ENCODE measurements around the gene ERC2. TPM values are rescaled to one million over a fixed set of nuclear protein-coding genes. Genes with fewer than 3 reads are reported as not detected.

The ERC2 gene
- total RNA-seq, 2 donors from 2014 or later = 0.33 to 1.2 TPM

DNA sequence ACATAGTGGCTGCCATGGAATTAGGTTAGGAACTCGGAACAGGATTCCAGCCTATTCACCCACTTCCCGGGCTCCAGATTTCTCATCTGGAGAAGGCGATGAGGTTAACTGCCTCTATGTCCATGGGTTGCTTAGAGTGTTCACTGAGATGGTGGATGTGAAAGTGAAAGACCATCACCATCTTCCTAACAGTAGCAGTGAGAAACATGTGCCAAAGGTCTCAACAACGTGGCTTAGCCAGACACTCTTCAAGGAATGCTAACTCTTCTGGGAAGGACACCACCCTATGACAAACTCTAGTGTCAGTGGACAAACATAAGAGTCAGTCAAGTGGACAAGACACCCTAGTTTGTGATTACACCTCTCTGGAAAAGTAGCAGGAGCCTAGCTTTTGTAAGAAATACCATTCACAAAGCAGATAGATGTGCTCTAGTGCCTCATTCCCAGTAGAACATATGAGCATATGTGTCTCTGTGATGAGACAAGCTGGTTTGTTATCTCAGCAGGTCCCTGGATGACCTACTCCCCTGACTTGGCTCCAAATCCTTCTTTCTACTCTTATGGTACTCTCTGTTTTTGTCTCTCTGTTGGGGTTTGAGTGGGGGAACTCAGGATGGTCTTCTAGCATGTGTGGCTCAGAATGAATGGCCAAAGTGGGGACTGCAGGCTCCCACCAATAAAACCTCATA lies 770.9 kb downstream of the ERC2 start:
- Mint-ChIP-seq H3K4me1 (ENCODE audit: low read depth in 2 of 2) (no peaks in the 10 kb centered on the region), H3K9me3 (peaks cover 7% of the 10 kb centered on the region), H3K27me3 (peaks cover 0 to 3% of the 10 kb centered on the region in 2 donors), H3K4me3 (no peak overlapping the region), H3K36me3 (no peaks in the 10 kb centered on the region), H3K27ac (no peak overlapping the region)
- no peak for ATAC-seq
- DNase-seq (ENCODE audit: low spot score) = no peak

DNA sequence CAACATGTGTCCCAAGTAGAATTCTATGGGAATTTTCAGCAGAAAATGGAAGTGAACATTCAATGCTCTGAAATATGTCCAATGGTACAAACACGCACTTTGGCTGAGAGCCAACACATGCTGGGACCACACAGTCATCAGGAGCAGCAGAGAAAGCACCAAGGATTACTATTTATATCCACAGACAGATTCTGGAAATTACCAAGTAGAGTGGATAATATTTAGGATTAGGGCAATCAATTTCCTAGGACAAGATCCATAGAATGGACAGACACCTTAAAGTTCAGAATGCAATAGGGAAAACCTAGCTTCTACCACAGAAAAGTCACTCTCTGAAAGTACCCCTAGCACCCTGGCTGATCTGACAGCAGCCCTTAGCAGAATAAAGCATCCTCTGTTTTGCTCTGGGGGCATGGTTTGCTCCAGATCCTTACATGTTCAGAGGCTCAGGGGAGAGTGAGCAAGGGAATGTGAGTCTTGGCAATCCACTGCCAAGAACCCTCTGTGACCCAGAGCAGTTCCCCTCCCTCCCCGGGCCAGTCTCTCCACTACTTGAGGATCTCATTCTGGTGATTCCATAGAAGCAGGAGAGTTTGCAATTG lies 775.2 kb downstream of the ERC2 start:
- Mint-ChIP-seq H3K9me3 (peaks cover 4% of the 10 kb centered on the region), H3K4me1 (ENCODE audit: low read depth in 2 of 2) (no peaks in the 10 kb centered on the region), H3K36me3 (no peaks in the 10 kb centered on the region), H3K27me3 (peaks cover 0 to 3% of the 10 kb centered on the region in 2 donors), H3K4me3 (no peak overlapping the region), H3K27ac (no peak overlapping the region)
- ATAC-seq (no peak), DNase-seq (ENCODE audit: low spot score) (no peak)

GRCh38 chr3:55692295-55692956 lies 775.8 kb downstream of the ERC2 start:
- Mint-ChIP-seq H3K27ac (no peak overlapping the region), H3K36me3 (no peaks in the 10 kb centered on the region), H3K27me3 (peaks cover 0 to 3% of the 10 kb centered on the region in 2 donors), H3K9me3 (peaks cover 4% of the 10 kb centered on the region), H3K4me3 (no peak overlapping the region), H3K4me1 (ENCODE audit: low read depth in 2 of 2) (no peaks in the 10 kb centered on the region)
- ATAC-seq (no peak), DNase-seq (ENCODE audit: low spot score) (no peak)

- H3K27ac Mint-ChIP-seq = no peak overlapping the region
- H3K9me3 Mint-ChIP-seq = peaks cover 4% of the 10 kb centered on the region
- ATAC-seq (no peak), DNase-seq (ENCODE audit: low spot score) (no peak)
- no peak overlapping the region for H3K4me3 Mint-ChIP-seq
- no peaks in the 10 kb centered on the region for H3K36me3 Mint-ChIP-seq
- H3K27me3 Mint-ChIP-seq = peaks cover 0 to 3% of the 10 kb centered on the region in 2 donors
- no peaks in the 10 kb centered on the region for H3K4me1 Mint-ChIP-seq (ENCODE audit: low read depth in 2 of 2)
Observed at GRCh38 chr3:55691141-55691540, 777.1 kb downstream of the ERC2 start.

DNA sequence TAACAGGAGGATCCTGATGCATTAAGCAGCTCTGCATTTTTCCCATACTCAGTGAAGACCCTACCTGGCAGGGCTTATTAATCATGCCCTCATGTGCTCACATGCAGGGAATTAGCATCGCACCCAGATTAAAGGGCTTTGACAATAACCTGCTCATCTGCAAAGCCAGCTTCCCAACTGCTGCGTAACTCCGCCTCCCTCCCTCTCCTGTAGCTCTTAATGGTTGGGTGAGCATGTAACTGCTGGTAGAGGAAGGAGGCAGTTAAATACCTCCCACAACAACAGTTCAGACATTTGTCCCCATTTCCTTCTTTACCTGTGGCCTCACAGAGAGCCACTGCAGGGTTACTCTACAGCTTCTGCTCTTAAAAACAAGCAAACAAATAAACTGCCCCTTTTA lies 777.5 kb downstream of the ERC2 start:
- Mint-ChIP-seq H3K27me3 (peaks cover 0 to 3% of the 10 kb centered on the region in 2 donors), H3K4me3 (no peak overlapping the region), H3K36me3 (no peaks in the 10 kb centered on the region), H3K27ac (no peak overlapping the region), H3K4me1 (ENCODE audit: low read depth in 2 of 2) (no peaks in the 10 kb centered on the region), H3K9me3 (peaks cover 4% of the 10 kb centered on the region)
- ATAC-seq (no peak), DNase-seq (ENCODE audit: low spot score) (no peak)

DNA sequence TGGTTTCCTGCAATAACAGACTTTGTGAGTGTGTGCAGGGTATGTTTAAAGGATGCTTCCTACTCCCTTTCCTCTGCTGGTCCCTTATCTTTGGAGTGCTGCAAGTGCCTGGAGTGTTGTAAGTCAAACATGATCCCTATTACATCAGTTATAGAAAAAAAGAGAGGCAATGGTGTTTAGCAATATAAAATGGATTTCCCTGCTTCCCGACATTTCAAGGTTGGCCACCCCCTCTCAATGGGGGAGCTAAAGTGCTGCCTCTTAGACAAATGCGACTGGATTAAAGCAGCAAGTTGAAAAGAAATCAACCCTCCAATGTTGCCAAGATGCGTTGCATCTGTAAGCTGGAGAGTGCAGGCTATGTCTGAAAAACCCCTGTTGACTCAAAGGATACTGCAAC lies 778.1 kb downstream of the ERC2 start:
- peaks cover 4% of the 10 kb centered on the region for H3K9me3 Mint-ChIP-seq
- no peaks in the 10 kb centered on the region for H3K4me1 Mint-ChIP-seq (ENCODE audit: low read depth in 2 of 2)
- ATAC-seq = no peak
- no peak for DNase-seq (ENCODE audit: low spot score)
- no peaks in the 10 kb centered on the region for H3K36me3 Mint-ChIP-seq
- no peak overlapping the region for H3K4me3 Mint-ChIP-seq
- H3K27me3 Mint-ChIP-seq = peaks cover 0 to 3% of the 10 kb centered on the region in 2 donors
- H3K27ac Mint-ChIP-seq = no peak overlapping the region

GRCh38 chr3:55688154-55688553 lies 780.1 kb downstream of the ERC2 start:
- no peaks in the 10 kb centered on the region for H3K4me1 Mint-ChIP-seq (ENCODE audit: low read depth in 2 of 2)
- DNase-seq (ENCODE audit: low spot score) = no peak
- no peaks in the 10 kb centered on the region for H3K27me3 Mint-ChIP-seq
- no peak for ATAC-seq
- H3K4me3 Mint-ChIP-seq = no peak overlapping the region
- no peak overlapping the region for H3K27ac Mint-ChIP-seq
- no peaks in the 10 kb centered on the region for H3K36me3 Mint-ChIP-seq
- no peaks in the 10 kb centered on the region for H3K9me3 Mint-ChIP-seq

DNA sequence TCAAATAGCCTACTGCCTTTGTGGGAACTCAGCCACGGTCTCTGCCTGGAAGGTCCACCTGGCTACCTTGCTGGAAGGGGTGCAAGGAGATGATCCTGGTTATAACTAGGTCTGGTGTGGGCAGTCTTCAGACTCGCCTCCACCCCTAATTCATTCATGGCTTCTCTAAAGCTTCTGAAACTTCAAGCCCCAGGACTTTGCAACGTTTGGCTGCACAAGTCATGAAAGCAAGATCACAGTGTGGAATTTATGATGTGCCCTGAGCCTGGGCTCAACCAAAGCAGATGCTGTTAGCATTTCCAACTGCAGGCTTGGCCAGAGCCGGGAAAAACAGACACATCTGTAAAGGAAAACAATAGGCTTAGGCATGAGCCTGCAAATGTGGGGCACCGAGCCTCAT lies 780.7 kb downstream of the ERC2 start:
- Mint-ChIP-seq H3K36me3 (no peaks in the 10 kb centered on the region), H3K4me3 (no peak overlapping the region), H3K27me3 (no peaks in the 10 kb centered on the region), H3K4me1 (ENCODE audit: low read depth in 2 of 2) (no peaks in the 10 kb centered on the region), H3K9me3 (no peaks in the 10 kb centered on the region), H3K27ac (no peak overlapping the region)
- ATAC-seq = no peak
- DNase-seq (ENCODE audit: low spot score) = no peak

DNA sequence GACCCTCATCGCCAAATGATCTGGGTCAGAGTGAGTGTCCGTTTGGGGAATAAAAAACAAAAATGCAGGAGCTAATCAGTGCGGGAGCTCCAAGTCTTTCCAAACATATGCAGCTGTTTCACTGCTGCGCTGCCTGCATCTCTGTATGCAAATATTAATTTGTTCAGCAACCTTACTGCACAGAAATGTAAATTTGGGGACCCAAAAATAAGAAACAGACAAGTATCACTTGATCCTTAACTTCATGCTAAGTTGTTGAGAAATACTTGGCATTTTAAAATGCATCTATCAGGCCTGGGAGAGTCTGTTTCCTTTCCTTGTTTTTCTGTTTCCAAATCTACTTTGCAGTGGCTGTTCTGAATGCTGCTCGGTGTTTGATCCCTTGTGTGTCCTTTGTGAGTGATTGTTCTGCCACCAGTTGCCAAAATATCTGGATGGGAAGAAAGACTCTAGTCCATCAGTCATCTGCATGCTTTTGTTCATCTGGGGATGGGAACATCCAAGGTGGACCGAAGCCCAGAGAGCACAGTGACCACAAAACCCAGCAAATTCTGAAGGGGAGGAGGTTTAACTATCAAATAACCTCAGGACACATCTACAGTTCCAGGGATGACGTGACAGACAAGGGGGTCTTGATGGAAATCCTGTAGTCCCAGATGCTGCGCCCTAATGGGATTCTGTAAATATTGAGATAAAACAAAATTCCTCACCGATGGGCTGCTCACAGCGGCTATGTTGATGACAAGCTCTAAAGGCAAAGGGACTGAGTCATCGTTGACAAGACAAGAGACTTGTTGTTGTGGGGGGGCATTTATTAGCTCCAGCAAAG lies 781.6 kb downstream of the ERC2 start:
- Mint-ChIP-seq H3K4me3 (no peak overlapping the region), H3K36me3 (no peaks in the 10 kb centered on the region), H3K4me1 (ENCODE audit: low read depth in 2 of 2) (no peaks in the 10 kb centered on the region), H3K9me3 (no peaks in the 10 kb centered on the region), H3K27ac (no peak overlapping the region), H3K27me3 (no peaks in the 10 kb centered on the region)
- DNase-seq (ENCODE audit: low spot score) = no peak
- no peak for ATAC-seq

DNA sequence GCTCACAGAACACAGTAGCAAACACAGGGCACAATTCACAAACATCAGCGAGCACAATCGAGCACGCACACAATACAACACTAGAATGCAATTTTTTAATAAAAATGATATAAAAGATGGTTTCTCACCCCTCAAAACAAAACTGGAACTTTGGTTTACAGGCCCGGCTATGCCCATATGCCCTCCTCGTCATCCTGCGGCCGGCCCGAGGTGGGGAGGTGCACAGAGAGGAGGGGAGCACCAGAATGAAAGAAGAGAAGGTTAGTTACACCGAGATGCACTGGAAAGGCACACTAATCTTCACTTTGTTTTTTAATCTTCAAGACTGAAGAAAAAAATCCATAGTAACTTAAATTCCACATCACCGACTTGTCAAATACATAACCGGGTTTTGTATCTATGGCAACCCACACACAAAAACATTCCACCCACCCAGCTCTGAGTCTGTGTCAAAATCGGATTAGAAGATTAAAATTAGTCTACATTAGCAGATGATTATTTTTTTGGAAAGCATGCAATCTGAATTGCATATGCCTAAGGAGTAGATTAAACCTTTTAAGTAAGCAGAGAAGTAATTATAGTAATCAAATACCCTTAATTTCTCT lies 784.5 kb downstream of the ERC2 start:
- no peaks in the 10 kb centered on the region for H3K36me3 Mint-ChIP-seq
- H3K27me3 Mint-ChIP-seq = peaks cover 0 to 4% of the 10 kb centered on the region in 2 donors
- H3K4me3 Mint-ChIP-seq = no peak overlapping the region
- no peak for ATAC-seq
- no peak for DNase-seq (ENCODE audit: low spot score)
- no peaks in the 10 kb centered on the region for H3K4me1 Mint-ChIP-seq (ENCODE audit: low read depth in 2 of 2)
- H3K9me3 Mint-ChIP-seq = peaks cover 5% of the 10 kb centered on the region
- no peak overlapping the region for H3K27ac Mint-ChIP-seq

DNA sequence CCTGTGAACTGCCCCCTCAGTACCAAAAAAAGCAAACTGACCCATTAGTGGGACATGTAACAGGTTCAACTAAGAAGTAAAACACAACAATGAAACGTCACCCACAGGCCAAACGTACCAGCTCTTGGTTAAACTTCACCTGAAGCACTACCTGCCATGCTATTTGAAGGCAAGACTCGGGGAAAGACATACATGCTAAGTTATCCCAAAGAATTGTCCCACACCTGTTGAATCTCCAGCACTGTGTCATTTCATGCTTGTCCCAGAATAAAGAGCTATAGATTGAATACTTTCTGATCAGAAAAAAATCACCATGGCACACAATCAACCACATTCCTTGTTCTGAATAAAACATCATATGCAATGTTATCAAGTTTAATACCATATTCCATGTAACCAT lies 785.8 kb downstream of the ERC2 start:
- H3K4me3 Mint-ChIP-seq = no peak overlapping the region
- ATAC-seq = no peak
- H3K4me1 Mint-ChIP-seq (ENCODE audit: low read depth in 2 of 2) = no peaks in the 10 kb centered on the region
- no peak overlapping the region for H3K27ac Mint-ChIP-seq
- no peaks in the 10 kb centered on the region for H3K36me3 Mint-ChIP-seq
- no peak for DNase-seq (ENCODE audit: low spot score)
- H3K9me3 Mint-ChIP-seq = peaks cover 6% of the 10 kb centered on the region
- H3K27me3 Mint-ChIP-seq = peaks cover 0 to 4% of the 10 kb centered on the region in 2 donors

- H3K4me3 Mint-ChIP-seq = no peak overlapping the region
- DNase-seq (ENCODE audit: low spot score) (no peak), ATAC-seq (no peak)
- H3K27me3 Mint-ChIP-seq = peaks cover 0 to 4% of the 10 kb centered on the region in 2 donors
- peaks cover 9% of the 10 kb centered on the region for H3K9me3 Mint-ChIP-seq
- no peak overlapping the region for H3K27ac Mint-ChIP-seq
- H3K4me1 Mint-ChIP-seq (ENCODE audit: low read depth in 2 of 2) = no peaks in the 10 kb centered on the region
- H3K36me3 Mint-ChIP-seq = no peaks in the 10 kb centered on the region
Observed at GRCh38 chr3:55678546-55679216, 789.6 kb downstream of the ERC2 start.

GRCh38 chr3:55676643-55677042 lies 791.6 kb downstream of the ERC2 start:
- Mint-ChIP-seq H3K36me3 (no peaks in the 10 kb centered on the region), H3K4me3 (no peak overlapping the region), H3K27ac (no peak overlapping the region), H3K27me3 (peaks cover 0 to 4% of the 10 kb centered on the region in 2 donors), H3K4me1 (ENCODE audit: low read depth in 2 of 2) (no peaks in the 10 kb centered on the region), H3K9me3 (peaks cover 9% of the 10 kb centered on the region)
- no peak for DNase-seq (ENCODE audit: low spot score)
- ATAC-seq = no peak
